ENCODE measurements around the gene EMP2.

GRCh38 chr16:10622036-10622921 lies 41.9 kb upstream of the EMP2 start:
- TF ChIP-seq CTCF (conservative IDR thresholded peaks at IDR 0.05 in 1 of 2, IDR thresholded peaks at IDR 0.05 in 1 of 2; ENCODE audit: extremely low read depth in 1 of 2, insufficient read depth in 1 of 2, low read depth in 1 of 2, low read length in 2 of 2), result no peak
- no peak for TF ChIP-seq EZH2 (IDR thresholded peaks at IDR 0.05; ENCODE audit: borderline replicate concordance, low read length)

Data from mammary epithelial cell (primary cell).